Liver (tissue), 9 donors: ENCODE results near the gene LVRN. TPM values are rescaled to one million over a fixed set of nuclear protein-coding genes. Genes with fewer than 3 reads are reported as not detected.

Source experiments
- DNase-seq: peaks from one replicate; pipeline ENCODE4 v3.0.0-alpha.2; 2017; ENCODE audit warnings: low spot score
- H3K27ac ChIP-seq, 2 donors: one replicate each; pipeline ENCODE4 v1.7.0; 2013; ENCODE audit warnings: inconsistent platforms in 2 of 2, low read length in 2 of 2, control low read depth in 1 of 2, low read depth in 1 of 2, mild to moderate bottlenecking in 1 of 2
- H3K27me3 ChIP-seq, 4 donors: one replicate each; pipeline versions ENCODE4 v1.6.1 to v1.7.0; 2013; ENCODE audit warnings: low read length in 3 of 4, inconsistent platforms in 1 of 4, mild to moderate bottlenecking in 1 of 4, moderate library complexity in 1 of 4; ENCODE audit not compliant: control insufficient read depth in 4 of 4, insufficient read depth in 4 of 4
- H3K36me3 ChIP-seq, 4 donors: one replicate each; pipeline versions ENCODE4 v1.6.1 to v1.7.0; 2013; ENCODE audit warnings: low read length in 3 of 4, mild to moderate bottlenecking in 3 of 4, low read depth in 1 of 4, moderate library complexity in 1 of 4; ENCODE audit not compliant: control insufficient read depth in 4 of 4, insufficient read depth in 3 of 4
- H3K4me1 ChIP-seq, 4 donors: one replicate each; pipeline versions ENCODE4 v1.6.1 to v1.7.0; 2013; ENCODE audit warnings: low read length in 3 of 4, mild to moderate bottlenecking in 3 of 4, moderate library complexity in 1 of 4; ENCODE audit not compliant: control insufficient read depth in 4 of 4, insufficient read depth in 4 of 4
- H3K4me3 ChIP-seq, 3 donors: one replicate each; pipeline versions ENCODE4 v1.6.1 to v1.7.0; 2013; ENCODE audit warnings: low read length in 3 of 3, control low read depth in 1 of 3, low read depth in 1 of 3, mild to moderate bottlenecking in 1 of 3
- H3K9ac ChIP-seq, 2 donors: one replicate each; pipeline ENCODE4 v1.7.0; 2013; ENCODE audit warnings: low read length in 2 of 2, mild to moderate bottlenecking in 2 of 2, moderate library complexity in 2 of 2, control low read depth in 1 of 2, low read depth in 1 of 2
- H3K9me3 ChIP-seq, 4 donors: one replicate each; pipeline versions ENCODE4 v1.6.1 to v1.7.0; 2013; ENCODE audit warnings: low read length in 3 of 4; ENCODE audit not compliant: control insufficient read depth in 4 of 4
- ATF3 ChIP-seq: IDR thresholded peaks from 2 replicates; pipeline ENCODE4 v1.6.1; 2016; ENCODE audit warnings: antibody characterized with exemption
- EGR1 ChIP-seq, 2 donors: IDR thresholded peaks; 2 replicates each; pipeline ENCODE4 v1.6.1; 2016 to 2018; ENCODE audit warnings: antibody characterized with exemption in 2 of 2, low read depth in 2 of 2
- FOXA1 ChIP-seq: IDR thresholded peaks from 2 replicates; pipeline ENCODE4 v1.6.1; 2016; ENCODE audit warnings: antibody characterized with exemption
- FOXA2 ChIP-seq: IDR thresholded peaks from 2 replicates; pipeline ENCODE4 v1.6.1; 2016; ENCODE audit warnings: antibody characterized with exemption
- HNF4A ChIP-seq, 2 donors: conservative IDR thresholded peaks; 2 replicates each; pipeline ENCODE4 v1.6.1; 2016; ENCODE audit warnings: antibody characterized with exemption in 2 of 2, mild to moderate bottlenecking in 2 of 2
- JUND ChIP-seq, 2 donors: IDR thresholded peaks; 2 replicates each; pipeline ENCODE4 v1.6.1; 2016; ENCODE audit warnings: antibody characterized with exemption in 2 of 2
- MAX ChIP-seq: IDR thresholded peaks from 2 replicates; pipeline ENCODE4 v1.6.1; 2016; ENCODE audit warnings: antibody characterized with exemption
- NR2F2 ChIP-seq: IDR thresholded peaks from 2 replicates; pipeline ENCODE4 v1.6.1; 2016; ENCODE audit warnings: antibody characterized with exemption
- RAD21 ChIP-seq, 2 donors: IDR thresholded peaks; 2 replicates each; pipeline ENCODE4 v1.6.1; 2016; ENCODE audit warnings: antibody characterized with exemption in 2 of 2, mild to moderate bottlenecking in 2 of 2
- RXRA ChIP-seq, 2 donors: IDR thresholded peaks; 2 replicates each; pipeline ENCODE4 v1.6.1; 2017 to 2018; ENCODE audit warnings: antibody characterized with exemption in 2 of 2, mild to moderate bottlenecking in 1 of 2
- TAF1 ChIP-seq: conservative IDR thresholded peaks from 2 replicates; pipeline ENCODE4 v1.6.1; 2016; ENCODE audit warnings: antibody characterized with exemption, mild to moderate bottlenecking
- YY1 ChIP-seq: IDR thresholded peaks from 2 replicates; pipeline ENCODE4 v1.6.1; 2016; ENCODE audit warnings: antibody characterized with exemption, mild to moderate bottlenecking
- ZBTB33 ChIP-seq: IDR thresholded peaks from 2 replicates; pipeline ENCODE4 v1.6.1; 2016; ENCODE audit warnings: antibody characterized with exemption
- WGBS: extraction: QIAGEN DNeasy Blood & Tissue Kit; methylation state at CpG from one replicate; pipeline ENCODE4 v1.1.7; 2013; 5-methylcytosine and 5-hydroxymethylcytosine counted together
- polyA plus RNA-seq, 2 donors: library from polyadenylated mRNA; stranded (reverse) in 1 of 2; unstranded in 1 of 2; fragments of 200-250 nt in 1 of 2; fragments of >200 nt in 1 of 2; fragmentation: Nextera tagmentation in 1 of 2; extraction: Ambion mirVana in 1 of 2; gene quantifications; one replicate each; pipeline versions ENCODE4 v1.2.1 to v1.2.3, GENCODE V29; 2013 to 2015
- total RNA-seq, 2 donors: library from RNA; depleted of rRNA; stranded (reverse); fragments of >200 nt; gene quantifications; one replicate each; pipeline ENCODE4 v1.2.3, GENCODE V29; 2014
- donor health status: healthy.
- donor health status: healthy.
- donor health status: healthy.
- donor health status: healthy.
- donor health status: healthy.

LVRN gene
- total and polyA plus RNA-seq, 4 donors = 0.05 to 0.17 (median 0.11) TPM; not detected in 1

- TF ChIP-seq YY1 = no peak
These were observed 21.1 kb upstream of the LVRN start (continued) for GRCh38 chr5:115941051-115941675.

GRCh38 chr5:115944501-115944900 lies 17.8 kb upstream of the LVRN start:
- H3K36me3 ChIP-seq = no peaks in the 10 kb centered on the region
- H3K4me3 ChIP-seq = no peak overlapping the region
- H3K9me3 ChIP-seq = no peaks in the 10 kb centered on the region
- no peaks in the 10 kb centered on the region for H3K4me1 ChIP-seq
- H3K9ac ChIP-seq = no peak overlapping the region
- no peaks in the 10 kb centered on the region for H3K27me3 ChIP-seq
- H3K27ac ChIP-seq = no peak overlapping the region
- no peak for DNase-seq
- WGBS = 87% methylated on average over 3 of the region's 3 CpGs
- no peak for TF ChIP-seq NR2F2
- TF ChIP-seq HNF4A (conservative IDR thresholded peaks at IDR 0.05) = no peak
- TF ChIP-seq EGR1 (IDR thresholded peaks at IDR 0.05; ENCODE audit: low read depth in 2 of 2) = no peak
- no peak for TF ChIP-seq RAD21 (IDR thresholded peaks at IDR 0.05)
- TF ChIP-seq YY1 = no peak
- TF ChIP-seq ATF3 = no peak
- no peak for TF ChIP-seq RXRA (IDR thresholded peaks at IDR 0.05)

- Histone ChIP-seq H3K9me3 (no peaks in the 10 kb centered on the region), H3K9ac (no peak overlapping the region), H3K4me1 (no peaks in the 10 kb centered on the region), H3K27me3 (no peaks in the 10 kb centered on the region), H3K36me3 (no peaks in the 10 kb centered on the region), H3K27ac (no peak overlapping the region), H3K4me3 (no peak overlapping the region)
- TF ChIP-seq YY1 (no peak), FOXA2 (no peak), NR2F2 (no peak), TAF1 (no peak)
- DNase-seq = no peak
- WGBS = 81% methylated on average over 2 of the region's 2 CpGs
These were observed 15.6 kb upstream of the LVRN start for GRCh38 chr5:115946655-115947054.

- Histone ChIP-seq H3K9me3 (no peaks in the 10 kb centered on the region), H3K4me3 (no peak overlapping the region), H3K27me3 (no peaks in the 10 kb centered on the region), H3K27ac (no peak overlapping the region), H3K9ac (no peak overlapping the region), H3K36me3 (no peaks in the 10 kb centered on the region), H3K4me1 (no peaks in the 10 kb centered on the region)
- TF ChIP-seq RXRA (IDR thresholded peaks at IDR 0.05) (no peak), FOXA1 (no peak), ZBTB33 (no peak), EGR1 (IDR thresholded peaks at IDR 0.05; ENCODE audit: low read depth in 2 of 2) (no peak), MAX (no peak), JUND (IDR thresholded peaks at IDR 0.05) (no peak), NR2F2 (no peak)
- 88% methylated on average over 2 of the region's 2 CpGs for WGBS
- DNase-seq = no peak
These were observed 15.0 kb upstream of the LVRN start for GRCh38 chr5:115947260-115947659.
